H1 (cell line): ENCODE results near the gene ARHGEF4. TPM values are rescaled to one million over a fixed set of nuclear protein-coding genes. Genes with fewer than 3 reads are reported as not detected.

Source experiments
- ATF3 ChIP-seq: IDR thresholded peaks from 2 replicates; pipeline ENCODE4 v1.6.1; 2011; ENCODE audit warnings: low read depth, mild to moderate bottlenecking, low read length; ENCODE audit not compliant: insufficient read depth
- CHD7 ChIP-seq: fragments of 300-600 bp; sonication (generic); IDR thresholded peaks from 2 replicates; pipeline ENCODE4 v1.7.1; 2012; ENCODE audit warnings: low read length, moderate library complexity, mild to moderate bottlenecking, inconsistent platforms; ENCODE audit not compliant: insufficient replicate concordance
- NANOG ChIP-seq: IDR thresholded peaks from 2 replicates; pipeline ENCODE4 v1.6.1; 2011; ENCODE audit warnings: low read length, low read depth, mild to moderate bottlenecking, inconsistent platforms; ENCODE audit not compliant: insufficient read depth, poor library complexity, severe bottlenecking
- polyA plus RNA-seq, 7 experiments: library from polyadenylated mRNA; depleted of rRNA in 3 of 7; stranded (reverse) in 5 of 7; unstranded in 2 of 7; fragments of >200 nt in 5 of 7; fragments of 200-250 nt in 2 of 7; gene quantifications; 1 replicate in 5 of 7; 2 replicates in 1 of 7; 4 replicates in 1 of 7; pipeline versions ENCODE4 v1.2.1 to v1.2.3, GENCODE V29; 2011 to 2013; ENCODE audit warnings: missing spikeins in 2 of 7, mixed read lengths in 2 of 7
- total RNA-seq: library from RNA; stranded (reverse); fragmentation: NEBNext Ultra II Directional; extraction: Animal tissue kit (Norgen Biotek cat#: 25700); gene quantifications from 2 replicates; pipeline ENCODE4 v1.2.1, GENCODE V29; 2021

Gene ARHGEF4
- total and polyA plus RNA-seq, 2 of the 8 experiments (the other 6 are each of a cell fraction or from before 2014, with no cell fraction given), result 10.6 to 14.6 TPM

GRCh38 chr2:130920415-130921163, 83.9 kb downstream of the ARHGEF4 start (continued):
- TF ChIP-seq CHD7 (no peak), NANOG (no peak), ATF3 (no peak)
